ENCODE measurements around the gene CTNS.

GRCh38 chr17:3658784-3659449 is 22.4 kb downstream of the CTNS start:
- no peak for TF ChIP-seq CTCF (IDR thresholded peaks at IDR 0.05 in 2 of 3, conservative IDR thresholded peaks at IDR 0.05 in 1 of 3; ENCODE audit: borderline replicate concordance in 1 of 3, insufficient read depth in 1 of 3, low read depth in 2 of 3, low read length in 2 of 3)
- TF ChIP-seq RAD21 (IDR thresholded peaks at IDR 0.05; ENCODE audit: low read depth): no peak
- no peak for TF ChIP-seq SRF (IDR thresholded peaks at IDR 0.05; ENCODE audit: low read depth)
- TF ChIP-seq ZNF274 (IDR thresholded peaks at IDR 0.05; ENCODE audit: low read depth, low read length): no peak
- no peak for TF ChIP-seq ZBTB33 (IDR thresholded peaks at IDR 0.05; ENCODE audit: extremely low read depth, insufficient replicate concordance, low read length)
- no peak for TF ChIP-seq POLR2AphosphoS5 (IDR thresholded peaks at IDR 0.05; ENCODE audit: low read depth, low read length)

Data from HCT116 (cell line).